ENCODE results near the gene SLC25A39.
A peak's percentile ranks its signal among the peaks of the same experiment; 100 is the strongest.
"Not testable (repeated sequence)": the region's sequence is repeated elsewhere in the genome, so short reads cannot be mapped to it uniquely, and the experiment has no call there.

The SLC25A39 gene

DNA sequence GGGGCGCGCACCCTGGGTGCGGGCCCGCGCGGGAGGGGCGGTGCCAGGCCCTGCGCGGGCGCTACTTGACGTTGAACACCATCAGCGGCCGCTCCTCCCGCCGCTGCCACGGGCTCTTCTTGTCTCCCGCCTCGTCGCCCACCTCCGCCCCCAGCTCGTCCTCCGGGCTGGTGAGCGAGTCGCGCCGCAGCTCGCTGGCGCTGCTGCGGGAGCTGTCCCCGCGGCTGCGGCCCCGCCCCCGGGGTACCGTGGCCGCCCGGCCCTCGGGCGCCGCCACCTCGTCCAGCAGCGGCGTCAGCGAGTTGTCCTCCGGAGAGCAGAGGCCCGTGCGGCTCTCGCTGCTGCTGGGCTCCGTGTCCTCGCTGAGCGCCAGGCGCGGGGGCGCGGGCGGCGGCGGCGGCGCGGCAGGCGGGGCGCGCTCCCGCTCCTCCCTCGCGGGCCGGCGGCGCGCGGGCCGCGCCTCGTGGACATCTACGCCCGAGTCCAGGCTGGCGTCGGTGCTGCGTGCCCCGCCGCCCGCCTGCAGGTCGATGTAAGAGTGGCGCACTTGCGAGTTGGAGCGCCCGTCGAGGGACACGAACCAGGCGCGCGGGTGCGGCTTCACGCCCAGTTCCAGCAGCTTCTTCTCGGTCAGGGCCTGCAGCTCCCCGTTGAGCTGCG is 29.2 kb upstream of the SLC25A39 start:
- DNase-seq: no peak

DNA sequence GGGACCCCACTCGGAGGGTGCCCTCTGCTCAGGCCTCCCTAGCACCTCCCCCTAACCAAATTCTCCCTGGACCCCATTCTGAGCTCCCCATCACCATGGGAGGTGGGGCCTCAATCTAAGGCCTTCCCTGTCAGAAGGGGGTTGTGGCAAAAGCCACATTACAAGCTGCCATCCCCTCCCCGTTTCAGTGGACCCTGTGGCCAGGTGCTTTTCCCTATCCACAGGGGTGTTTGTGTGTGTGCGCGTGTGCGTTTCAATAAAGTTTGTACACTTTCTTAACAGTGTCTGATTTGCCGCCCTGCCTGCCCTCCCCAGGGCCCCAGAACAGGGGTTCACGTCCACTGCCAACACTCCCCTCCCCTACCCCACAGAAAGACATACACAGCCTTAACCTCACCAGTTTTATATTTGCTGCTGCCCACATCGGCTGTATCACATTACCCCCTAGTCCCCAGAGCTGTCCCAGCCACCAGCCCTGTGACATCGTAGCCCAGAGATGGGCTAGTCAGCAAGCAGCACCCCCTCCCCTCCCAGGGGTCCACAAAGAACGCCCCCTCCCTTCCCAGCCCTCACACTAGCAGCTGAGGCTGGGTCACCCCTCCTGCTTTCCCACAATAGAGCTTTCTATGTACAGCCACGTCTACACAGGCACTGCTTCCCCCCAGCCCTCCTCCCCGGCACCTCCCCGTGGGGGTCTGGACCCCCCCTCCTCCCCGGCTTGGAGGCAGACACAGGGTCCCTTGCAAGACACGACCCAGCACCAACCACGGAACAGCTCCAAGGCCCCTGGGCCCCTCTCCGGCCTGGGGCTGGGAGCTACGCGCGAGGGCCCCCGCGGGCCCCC is 28.4 kb upstream of the SLC25A39 start:
- no peak for DNase-seq

DNA sequence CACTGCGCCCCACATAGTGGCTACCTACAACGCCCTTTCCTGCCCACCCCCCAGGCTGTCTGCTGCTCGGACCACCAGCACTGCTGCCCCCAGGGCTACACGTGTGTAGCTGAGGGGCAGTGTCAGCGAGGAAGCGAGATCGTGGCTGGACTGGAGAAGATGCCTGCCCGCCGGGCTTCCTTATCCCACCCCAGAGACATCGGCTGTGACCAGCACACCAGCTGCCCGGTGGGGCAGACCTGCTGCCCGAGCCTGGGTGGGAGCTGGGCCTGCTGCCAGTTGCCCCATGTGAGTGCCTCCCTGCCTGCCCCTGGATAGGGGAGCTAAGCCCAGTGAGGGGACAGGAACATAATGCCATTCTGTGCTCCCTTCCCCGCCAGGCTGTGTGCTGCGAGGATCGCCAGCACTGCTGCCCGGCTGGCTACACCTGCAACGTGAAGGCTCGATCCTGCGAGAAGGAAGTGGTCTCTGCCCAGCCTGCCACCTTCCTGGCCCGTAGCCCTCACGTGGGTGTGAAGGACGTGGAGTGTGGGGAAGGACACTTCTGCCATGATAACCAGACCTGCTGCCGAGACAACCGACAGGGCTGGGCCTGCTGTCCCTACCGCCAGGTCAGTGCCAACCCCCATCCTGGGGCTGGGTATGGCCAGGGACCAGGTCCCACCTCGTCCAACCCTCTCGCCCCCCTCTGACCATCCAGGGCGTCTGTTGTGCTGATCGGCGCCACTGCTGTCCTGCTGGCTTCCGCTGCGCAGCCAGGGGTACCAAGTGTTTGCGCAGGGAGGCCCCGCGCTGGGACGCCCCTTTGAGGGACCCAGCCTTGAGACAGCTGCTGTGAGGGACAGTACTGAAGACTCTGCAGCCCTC is 27.6 kb upstream of the SLC25A39 start:
- DNase-seq: no peak

DNA sequence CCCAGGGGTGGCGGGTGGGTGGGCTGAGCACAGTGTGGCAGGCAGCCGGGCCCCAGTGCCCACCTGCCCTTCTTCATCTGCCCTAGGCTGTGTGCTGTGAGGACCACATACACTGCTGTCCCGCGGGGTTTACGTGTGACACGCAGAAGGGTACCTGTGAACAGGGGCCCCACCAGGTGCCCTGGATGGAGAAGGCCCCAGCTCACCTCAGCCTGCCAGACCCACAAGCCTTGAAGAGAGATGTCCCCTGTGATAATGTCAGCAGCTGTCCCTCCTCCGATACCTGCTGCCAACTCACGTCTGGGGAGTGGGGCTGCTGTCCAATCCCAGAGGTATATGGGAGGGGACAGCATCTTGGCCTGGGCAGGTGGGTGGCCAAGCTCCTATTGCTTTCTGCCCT is 26.8 kb upstream of the SLC25A39 start:
- no peak for DNase-seq

DNA sequence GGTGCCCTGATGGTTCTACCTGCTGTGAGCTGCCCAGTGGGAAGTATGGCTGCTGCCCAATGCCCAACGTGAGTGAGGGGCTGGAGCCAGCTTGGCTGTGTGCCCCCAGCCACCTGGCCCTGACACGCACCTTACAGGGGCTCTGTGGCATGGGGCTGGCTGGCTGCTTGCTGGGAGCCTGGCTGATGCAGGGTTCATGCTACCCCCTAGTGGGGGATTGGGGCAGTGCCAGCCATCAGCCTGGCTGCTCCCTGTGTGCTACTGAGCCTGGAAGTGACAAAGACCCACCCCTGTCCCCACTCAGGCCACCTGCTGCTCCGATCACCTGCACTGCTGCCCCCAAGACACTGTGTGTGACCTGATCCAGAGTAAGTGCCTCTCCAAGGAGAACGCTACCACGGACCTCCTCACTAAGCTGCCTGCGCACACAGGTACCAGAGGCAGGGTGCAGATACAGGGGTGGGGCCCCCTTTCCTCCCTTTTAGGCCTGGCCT is 26.2 kb upstream of the SLC25A39 start:
- DNase-seq: peak; percentile 49

DNA sequence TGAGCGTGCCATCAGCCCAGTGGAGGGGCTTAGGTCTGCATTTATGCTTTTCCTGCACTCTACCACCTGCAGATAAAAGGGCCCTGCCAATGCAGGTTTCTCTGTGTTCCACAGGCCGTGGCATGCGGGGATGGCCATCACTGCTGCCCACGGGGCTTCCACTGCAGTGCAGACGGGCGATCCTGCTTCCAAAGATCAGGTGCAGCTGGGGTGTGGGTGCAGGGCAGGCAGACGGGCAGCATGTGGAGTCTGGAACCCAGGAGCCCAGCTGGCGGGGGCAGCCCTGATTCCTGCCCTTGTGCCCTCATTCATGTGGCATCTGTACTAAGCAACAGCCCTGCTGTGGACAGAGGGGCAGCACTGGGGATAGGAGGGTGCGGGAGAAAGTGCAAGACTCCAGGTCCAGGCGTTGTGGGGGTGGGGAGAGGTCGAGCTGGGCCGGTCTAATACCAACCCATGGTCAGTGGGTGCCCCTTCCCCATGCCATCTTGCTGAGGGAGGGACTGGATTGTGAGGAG is 25.0 kb upstream of the SLC25A39 start:
- DNase-seq: no peak

DNA sequence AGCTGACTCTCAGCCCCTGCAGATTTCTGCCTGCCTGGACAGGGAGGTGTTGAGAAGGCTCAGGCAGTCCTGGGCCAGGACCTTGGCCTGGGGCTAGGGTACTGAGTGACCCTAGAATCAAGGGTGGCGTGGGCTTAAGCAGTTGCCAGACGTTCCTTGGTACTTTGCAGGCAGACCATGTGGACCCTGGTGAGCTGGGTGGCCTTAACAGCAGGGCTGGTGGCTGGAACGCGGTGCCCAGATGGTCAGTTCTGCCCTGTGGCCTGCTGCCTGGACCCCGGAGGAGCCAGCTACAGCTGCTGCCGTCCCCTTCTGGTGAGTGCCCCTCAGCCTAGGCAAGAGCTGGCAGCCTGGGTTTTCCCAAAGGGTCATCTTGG is 24.4 kb upstream of the SLC25A39 start:
- no peak for DNase-seq

DNA sequence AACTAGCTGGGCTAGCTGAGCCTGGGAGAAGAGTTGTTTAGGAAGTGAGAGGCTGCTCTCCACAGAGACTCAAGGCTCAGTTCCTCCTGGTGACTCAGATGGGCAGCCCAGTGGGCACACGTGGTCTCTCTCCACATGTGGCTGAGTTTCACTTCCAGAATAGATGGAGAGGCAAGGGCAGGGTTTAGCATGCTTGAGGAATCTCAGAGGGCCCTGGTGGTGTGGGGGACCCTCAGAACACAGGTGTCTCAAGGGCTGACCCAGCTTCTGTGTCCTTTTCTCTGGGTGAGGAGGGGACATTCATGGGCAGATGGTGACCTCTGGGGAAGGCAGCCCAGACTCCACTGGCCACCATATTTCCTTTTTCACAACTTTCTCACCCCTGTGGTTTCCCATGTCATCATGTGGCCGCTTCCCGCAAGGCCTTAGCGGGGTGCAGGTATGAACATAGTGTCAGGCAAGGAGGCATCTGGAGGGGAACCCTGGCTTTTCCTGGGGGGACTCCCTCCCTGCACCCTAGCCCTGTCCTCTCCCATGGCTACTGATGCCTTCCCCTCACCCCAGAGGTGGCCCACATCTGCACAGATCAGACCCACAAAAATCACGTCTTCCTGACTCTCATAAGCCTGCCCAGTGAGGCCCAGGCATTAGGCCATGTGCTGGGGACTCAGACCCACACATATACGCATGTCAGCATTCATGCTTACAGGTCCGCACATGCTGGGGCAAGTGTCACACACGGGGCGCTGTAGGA is 23.8 kb upstream of the SLC25A39 start:
- peak; percentile 26 for DNase-seq

DNA sequence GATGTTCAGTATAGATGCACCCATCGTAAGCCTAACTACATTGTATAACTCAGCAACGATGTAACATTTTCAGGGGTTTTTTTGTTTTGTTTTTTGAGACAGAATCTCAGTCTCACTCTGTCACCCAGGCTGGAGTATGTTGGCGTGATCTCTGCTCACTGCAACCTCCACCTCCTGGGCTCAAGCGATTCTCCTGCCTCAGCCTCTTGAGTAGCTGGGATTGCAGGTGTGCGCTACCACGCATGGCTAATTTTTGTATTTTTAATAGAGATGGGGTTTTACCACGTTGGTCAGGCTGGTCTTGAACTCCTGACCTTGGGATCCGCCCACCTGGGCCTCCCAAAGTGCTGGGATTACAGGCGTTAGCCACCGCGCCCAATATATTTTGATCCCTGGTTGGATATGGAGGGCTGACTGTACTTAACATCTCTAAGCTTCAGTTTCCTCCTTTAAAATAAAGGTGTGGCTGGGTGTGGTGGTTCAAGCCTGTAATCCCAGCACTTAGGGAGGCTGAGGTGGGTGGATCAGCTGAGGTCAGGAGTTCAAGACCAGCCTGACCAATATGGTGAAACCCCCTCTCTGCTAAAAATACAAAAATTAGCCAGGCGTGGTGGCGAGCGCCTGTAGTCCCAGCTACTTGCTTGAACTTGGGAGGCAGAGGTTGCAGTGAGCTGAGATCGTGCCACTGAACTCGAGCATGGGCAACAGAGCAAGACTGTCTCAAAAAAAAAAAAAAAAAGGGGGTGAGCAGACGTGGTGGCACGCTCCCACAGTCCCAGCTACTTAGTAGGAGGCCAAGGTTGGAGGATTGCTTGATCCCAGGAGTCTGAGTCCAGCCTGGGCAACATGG is 22.8 kb upstream of the SLC25A39 start:
- not testable (repeated sequence) for DNase-seq

DNA sequence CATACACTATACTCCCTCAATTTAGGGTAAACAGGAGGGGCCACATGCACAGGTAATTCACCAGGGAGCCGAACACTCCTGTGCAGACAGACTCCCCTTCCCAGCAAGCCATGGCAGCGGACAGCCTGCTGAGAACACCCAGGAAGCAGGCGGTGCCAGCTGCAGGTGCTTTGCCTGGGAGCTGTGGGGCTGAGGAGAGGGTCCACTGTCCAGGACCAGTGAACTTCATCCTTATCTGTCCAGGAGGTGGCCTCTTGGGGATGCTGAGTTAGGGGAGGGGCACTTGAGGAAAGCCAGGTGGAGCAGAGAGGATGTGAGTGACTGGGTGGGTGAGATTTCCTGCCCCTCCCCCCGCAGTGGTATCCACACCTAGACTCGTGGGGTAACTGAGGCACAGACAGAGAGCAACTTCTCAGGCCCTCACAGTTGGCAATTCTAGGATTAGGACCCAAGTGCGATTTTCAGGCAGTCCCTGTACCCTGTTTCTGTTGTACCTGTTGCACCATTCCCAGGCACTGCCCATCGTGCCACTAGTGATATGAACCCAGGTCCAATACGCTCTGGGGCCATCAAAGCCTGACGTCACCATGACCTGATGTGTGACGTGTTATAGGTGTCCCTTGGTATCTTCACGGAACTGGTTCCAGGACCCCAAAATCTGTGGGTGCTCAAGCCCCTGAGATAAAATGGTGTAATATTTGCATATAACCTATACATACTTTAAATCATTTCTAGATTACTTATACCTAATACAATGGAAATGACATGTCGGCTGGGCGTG is 21.6 kb upstream of the SLC25A39 start:
- DNase-seq: no peak

DNA sequence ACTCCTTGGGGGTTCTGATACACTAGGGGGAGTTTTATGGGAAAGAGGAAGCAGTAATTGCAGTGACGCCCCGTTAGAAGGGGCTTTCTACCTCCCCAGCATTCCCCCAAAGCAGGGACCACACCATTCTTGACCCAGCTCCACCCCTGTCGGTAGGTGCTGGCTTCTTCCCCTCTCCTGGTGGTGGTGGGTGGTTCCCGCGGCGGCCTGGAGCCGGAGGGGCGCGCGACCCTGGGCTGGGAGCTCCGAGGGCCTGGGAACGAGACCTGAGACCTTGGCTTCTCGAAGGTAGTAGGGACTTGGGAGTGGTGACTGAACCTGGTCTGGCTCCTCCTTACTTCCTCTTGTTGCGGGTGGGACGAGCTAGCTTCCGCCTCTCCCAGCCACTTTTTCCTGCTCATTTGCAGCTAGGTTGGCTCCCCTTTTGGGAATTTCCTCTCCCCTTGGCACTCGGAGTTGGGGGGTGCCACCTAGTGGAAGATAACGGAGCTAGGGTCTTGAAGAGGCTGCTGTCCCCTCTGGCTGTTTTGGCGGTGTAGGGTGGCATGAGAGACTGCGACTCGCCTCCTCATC is 20.9 kb upstream of the SLC25A39 start:
- peak; percentile 69 for DNase-seq

DNA sequence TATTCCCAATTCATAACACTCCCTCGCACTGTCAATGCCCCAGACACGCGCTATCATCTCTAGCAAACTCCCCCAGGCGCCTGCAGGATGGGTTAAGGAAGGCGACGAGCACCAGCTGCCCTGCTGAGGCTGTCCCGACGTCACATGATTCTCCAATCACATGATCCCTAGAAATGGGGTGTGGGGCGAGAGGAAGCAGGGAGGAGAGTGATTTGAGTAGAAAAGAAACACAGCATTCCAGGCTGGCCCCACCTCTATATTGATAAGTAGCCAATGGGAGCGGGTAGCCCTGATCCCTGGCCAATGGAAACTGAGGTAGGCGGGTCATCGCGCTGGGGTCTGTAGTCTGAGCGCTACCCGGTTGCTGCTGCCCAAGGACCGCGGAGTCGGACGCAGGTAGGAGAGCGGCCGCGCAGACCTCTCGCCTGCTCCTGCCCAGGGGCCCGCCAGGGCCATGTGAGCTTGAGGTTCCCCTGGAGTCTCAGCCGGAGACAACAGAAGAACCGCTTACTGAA is 20.4 kb upstream of the SLC25A39 start, which contains the start of gene GRN:
TSS of gene GRN (plus strand) at position 364 of the 515 bp plus-strand sequence. CDS start 3,863 bp downstream, outside the sequence.
- peak; percentile 99 for DNase-seq

DNA sequence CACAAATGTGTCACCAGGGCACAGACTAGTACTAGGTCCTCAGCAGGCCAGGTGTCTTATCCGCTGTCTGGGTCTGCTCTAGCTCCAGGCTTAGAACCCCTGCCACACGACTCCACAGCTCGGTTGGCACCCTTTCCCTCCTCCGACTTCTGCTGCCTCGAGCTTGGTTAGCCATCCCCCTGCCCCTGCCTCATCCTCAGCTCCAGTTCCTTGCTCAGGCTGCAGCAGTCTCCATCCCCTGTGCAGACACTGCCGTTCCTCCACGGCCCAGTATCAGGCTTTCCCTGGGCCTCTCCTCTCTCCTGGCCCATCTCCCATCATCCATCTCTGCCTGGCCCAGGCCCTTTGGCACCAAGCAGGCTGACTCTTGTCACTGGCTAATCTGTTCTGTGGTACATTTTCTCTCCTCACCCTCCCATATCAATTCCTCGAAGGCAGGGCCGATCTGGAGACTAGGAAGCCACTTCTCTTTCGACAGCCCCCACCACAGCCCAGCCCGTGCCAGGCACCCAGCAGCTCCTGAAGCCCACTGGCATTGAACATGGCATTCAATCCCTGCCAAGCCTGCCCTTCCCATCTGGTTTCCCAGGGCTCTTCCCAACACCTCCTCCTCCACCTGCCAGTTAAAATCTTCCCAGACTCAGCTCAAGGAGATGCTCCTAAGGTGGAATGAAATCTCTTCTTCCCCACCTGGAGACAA is 19.0 kb upstream of the SLC25A39 start:
- DNase-seq: no peak

DNA sequence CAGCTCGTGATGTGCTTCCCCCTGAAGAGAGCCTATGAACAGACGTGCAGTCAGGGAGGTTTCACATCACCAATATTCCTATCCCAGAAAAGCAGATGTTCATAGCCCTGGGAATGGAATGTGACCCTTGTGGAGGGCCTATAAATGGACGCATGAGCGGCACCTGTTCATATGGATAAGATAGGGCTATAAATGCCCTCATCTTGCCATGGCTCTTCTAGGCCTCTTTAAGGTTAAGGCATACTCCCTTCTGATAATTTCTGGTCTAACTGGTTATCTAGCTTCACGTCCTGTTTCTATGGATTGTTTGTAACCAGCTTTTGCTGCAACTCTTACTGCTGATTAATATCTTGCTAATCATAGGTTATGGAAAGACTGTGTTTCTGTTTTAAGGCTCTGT is 15.9 kb upstream of the SLC25A39 start:
- DNase-seq: not testable (repeated sequence)

DNA sequence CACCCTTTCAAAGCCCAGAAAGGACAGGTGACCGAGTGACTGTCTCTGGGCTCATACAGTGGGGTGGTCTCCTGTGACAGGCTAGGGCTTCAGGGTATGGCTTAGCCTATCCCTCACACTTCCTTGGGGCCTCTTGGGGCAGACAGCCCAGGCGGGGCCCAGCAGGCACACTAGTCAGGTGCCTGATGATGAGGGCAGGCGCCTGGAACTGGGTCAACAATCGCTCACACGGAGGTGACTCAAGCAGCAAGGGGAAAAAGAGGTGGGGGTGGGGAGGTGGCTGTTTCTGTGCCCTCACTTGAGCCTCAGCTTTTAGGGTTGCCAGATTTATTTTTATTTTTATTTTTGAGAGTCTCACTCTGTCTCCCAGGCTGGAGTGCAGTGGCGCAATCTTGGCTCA is 14.1 kb upstream of the SLC25A39 start:
- DNase-seq: no peak

DNA sequence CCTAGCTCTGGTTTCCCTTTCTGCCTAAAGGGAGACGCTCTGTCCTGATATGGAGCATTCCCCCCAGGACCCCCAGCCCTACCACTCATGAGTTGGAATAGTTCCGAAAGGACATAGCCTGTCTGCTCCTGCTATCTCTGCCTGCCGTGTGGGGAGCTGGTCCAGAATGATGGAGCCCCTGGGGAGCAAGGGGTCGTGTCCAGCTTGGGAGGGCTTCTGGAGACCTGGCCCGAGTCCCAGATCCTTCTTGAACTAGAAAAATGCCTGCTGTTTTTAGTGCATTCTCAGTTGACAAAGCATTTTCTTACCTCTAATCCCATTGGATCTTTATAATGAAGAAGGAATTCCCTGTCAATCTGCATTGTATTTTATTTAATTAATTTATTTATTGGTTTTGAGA is 11.3 kb upstream of the SLC25A39 start:
- no peak for DNase-seq

DNA sequence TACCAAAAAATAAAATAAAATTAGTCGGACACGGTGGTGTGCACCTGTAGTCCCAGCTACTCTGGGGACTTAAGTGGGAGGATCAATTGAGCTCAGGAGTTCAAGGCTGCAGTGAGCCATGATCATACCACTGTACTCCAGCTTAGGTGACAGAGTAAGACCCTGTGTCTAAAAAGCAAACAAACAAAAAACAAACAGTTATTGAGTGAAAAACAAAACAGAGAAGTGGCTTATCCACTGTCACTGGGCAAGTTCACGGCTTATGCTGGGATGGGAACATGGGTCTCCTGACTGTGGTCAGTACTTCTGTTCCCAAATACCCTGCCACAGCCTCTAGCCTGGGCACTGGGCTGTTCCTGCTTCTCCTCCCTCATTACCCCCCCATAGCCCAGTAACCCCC is 10.9 kb upstream of the SLC25A39 start:
- no peak for DNase-seq

DNA sequence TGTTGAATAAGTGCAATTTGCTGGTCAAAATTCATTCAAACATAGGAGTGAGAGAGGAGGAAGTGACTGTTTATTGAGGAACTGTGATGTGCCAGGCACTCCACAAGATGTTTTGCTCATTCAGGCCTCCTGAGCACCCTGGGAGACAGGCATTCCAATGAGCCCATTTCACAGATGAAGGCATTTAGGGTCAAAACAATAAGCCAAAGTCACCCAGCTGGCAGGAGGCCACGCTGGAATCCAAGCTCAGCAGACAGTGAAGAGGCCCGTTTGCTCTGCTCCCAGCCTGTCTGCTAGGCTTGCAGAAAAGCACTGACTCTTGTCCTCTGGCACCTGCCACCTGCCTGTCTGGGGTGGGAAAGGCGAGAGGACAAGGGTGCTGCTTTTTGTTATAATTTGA is 10.1 kb upstream of the SLC25A39 start:
- DNase-seq: peak; percentile 21

DNA sequence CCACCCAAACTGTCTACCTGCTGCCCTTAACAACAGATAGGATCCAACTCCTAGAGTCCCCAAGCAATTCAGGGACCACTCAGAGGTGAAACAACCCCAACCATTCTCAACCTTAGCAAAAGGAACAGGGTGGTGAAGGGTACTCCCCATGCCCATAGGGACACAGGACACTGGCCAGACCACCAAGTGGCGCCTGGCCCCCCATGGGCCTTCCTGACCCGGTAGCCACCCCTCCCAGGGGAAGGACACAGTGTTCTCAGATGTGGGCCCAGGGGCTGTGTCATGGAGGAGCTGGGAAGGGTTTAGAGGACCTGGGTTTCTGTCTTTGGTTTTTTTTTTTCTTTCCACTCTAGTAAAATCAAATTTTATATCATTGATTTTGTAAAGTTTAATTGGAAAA is 9.7 kb upstream of the SLC25A39 start:
- DNase-seq: no peak
